BJ (cell line): ENCODE data around the gene OR4E2. TPM values are rescaled to one million over a fixed set of nuclear protein-coding genes. Genes with fewer than 3 reads are reported as not detected.
"Not testable (repeated sequence)": the region's sequence is repeated elsewhere in the genome, so short reads cannot be mapped to it uniquely, and the experiment has no call there.

Source experiments
- CTCF ChIA-PET: fragments of 350-600 bp; formaldehyde crosslinking; extraction: SDS; loops from one replicate; lab custom pipeline; 2021; ENCODE audit warnings: antibody characterized with exemption, inconsistent platforms; lab: Yijun Ruan, JAX
- POLR2A ChIA-PET: fragments of 300-600 bp; sonication (Branson Sonifier 250); formaldehyde crosslinking; extraction: SDS; loops from one replicate; lab custom pipeline; 2021; ENCODE audit warnings: antibody characterized with exemption; lab: Charles Lee
- DNase-seq: peaks from one replicate; pipeline ENCODE4 v3.0.0-alpha.2; 2011; ENCODE audit warnings: low read depth
- H3K27me3 ChIP-seq: 2 replicates; pipeline ENCODE4 v1.6.0; 2011; ENCODE audit warnings: low read length; ENCODE audit not compliant: control insufficient read depth, insufficient read depth
- H3K36me3 ChIP-seq: 2 replicates; pipeline ENCODE4 v1.5.1; 2011; ENCODE audit warnings: low read length; ENCODE audit not compliant: control insufficient read depth, insufficient read depth
- H3K4me3 ChIP-seq: 2 replicates; pipeline ENCODE4 v1.5.1; 2011; ENCODE audit warnings: low read depth, mild to moderate bottlenecking, control low read depth, low read length
- polyA minus RNA-seq: library from RNA; depleted of rRNA, polyadenylated mRNA; stranded (reverse); fragments of >200 nt; gene quantifications from 2 replicates; pipeline ENCODE4 v1.2.3, GENCODE V29; 2011; rRNA and poly(A)+ RNA removed
- polyA plus RNA-seq: library from polyadenylated mRNA; depleted of rRNA; stranded (reverse); fragments of >200 nt; gene quantifications from 2 replicates; pipeline ENCODE4 v1.2.3, GENCODE V29; 2011; rRNA removed
- TF ChIP-seq, protein P1 (sequence below): IDR thresholded peaks from 2 replicates; pipeline ENCODE4 v1.5.1; 2011; ENCODE audit warnings: low read depth, mild to moderate bottlenecking, control low read depth, inconsistent platforms, low read length, moderate library complexity; ENCODE audit not compliant: insufficient read depth

OR4E2 gene, protein sequence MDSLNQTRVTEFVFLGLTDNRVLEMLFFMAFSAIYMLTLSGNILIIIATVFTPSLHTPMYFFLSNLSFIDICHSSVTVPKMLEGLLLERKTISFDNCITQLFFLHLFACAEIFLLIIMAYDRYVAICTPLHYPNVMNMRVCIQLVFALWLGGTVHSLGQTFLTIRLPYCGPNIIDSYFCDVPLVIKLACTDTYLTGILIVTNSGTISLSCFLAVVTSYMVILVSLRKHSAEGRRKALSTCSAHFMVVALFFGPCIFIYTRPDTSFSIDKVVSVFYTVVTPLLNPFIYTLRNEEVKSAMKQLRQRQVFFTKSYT
- polyA plus RNA-seq (not detected in 2 replicates), polyA minus RNA-seq (not detected in 2 replicates)

GRCh38 chr14:21653331-21653885 is at the start of gene OR4E2:
Gene OR4E2, plus strand, starts transcription at chr14:21653835. Its CDS starts 11,248 bp downstream, at chr14:21665083.
- Histone ChIP-seq H3K4me3 (no peak within 1 kb of the TSS), H3K27me3 (no peaks in the 10 kb centered on the region), H3K36me3 (no peaks in the 10 kb centered on the region)
- ChIA-PET CTCF (no interaction called here), POLR2A (no interaction called here)
- DNase-seq, result no peak
- TF ChIP-seq, protein P1, sequence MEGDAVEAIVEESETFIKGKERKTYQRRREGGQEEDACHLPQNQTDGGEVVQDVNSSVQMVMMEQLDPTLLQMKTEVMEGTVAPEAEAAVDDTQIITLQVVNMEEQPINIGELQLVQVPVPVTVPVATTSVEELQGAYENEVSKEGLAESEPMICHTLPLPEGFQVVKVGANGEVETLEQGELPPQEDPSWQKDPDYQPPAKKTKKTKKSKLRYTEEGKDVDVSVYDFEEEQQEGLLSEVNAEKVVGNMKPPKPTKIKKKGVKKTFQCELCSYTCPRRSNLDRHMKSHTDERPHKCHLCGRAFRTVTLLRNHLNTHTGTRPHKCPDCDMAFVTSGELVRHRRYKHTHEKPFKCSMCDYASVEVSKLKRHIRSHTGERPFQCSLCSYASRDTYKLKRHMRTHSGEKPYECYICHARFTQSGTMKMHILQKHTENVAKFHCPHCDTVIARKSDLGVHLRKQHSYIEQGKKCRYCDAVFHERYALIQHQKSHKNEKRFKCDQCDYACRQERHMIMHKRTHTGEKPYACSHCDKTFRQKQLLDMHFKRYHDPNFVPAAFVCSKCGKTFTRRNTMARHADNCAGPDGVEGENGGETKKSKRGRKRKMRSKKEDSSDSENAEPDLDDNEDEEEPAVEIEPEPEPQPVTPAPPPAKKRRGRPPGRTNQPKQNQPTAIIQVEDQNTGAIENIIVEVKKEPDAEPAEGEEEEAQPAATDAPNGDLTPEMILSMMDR, result no peak

- H3K27me3 ChIP-seq, result no peaks in the 10 kb centered on the region
- no peaks in the 10 kb centered on the region for H3K36me3 ChIP-seq
- H3K4me3 ChIP-seq, result no peak overlapping the region
- ChIA-PET CTCF (no interaction called here), POLR2A (no interaction called here)
- no peak for DNase-seq
- TF ChIP-seq, protein P1, result no peak
Measured at GRCh38 chr14:21612324-21612723, 41.3 kb upstream of the OR4E2 start.

DNA sequence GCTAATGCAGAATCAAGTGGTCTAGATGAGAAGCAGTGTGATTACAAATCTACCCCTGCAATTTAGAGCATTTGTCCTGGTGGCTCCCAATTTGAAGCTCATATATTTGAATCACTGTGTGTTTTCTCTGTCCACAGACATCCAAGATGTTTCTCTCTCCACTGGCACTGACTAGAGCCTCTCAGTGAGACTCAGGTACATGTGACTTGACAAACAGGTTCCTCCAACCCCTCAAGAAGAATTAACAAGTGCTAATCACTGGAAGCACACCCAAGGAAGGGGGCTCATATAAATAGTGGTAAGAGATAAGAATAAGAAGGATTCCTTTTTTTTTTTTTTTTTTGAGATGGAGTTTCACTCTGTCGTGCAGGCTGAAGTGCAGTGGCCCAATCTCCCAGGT is 39.4 kb upstream of the OR4E2 start:
- CTCF ChIA-PET, result no interaction called here
- Histone ChIP-seq H3K4me3 (no peak overlapping the region), H3K36me3 (no peaks in the 10 kb centered on the region), H3K27me3 (no peaks in the 10 kb centered on the region)
- DNase-seq, result no peak
- POLR2A ChIA-PET, result no interaction called here
- TF ChIP-seq, protein P1, result no peak

GRCh38 chr14:21617614-21618013 is 36.0 kb upstream of the OR4E2 start:
- ChIA-PET POLR2A (no interaction called here), CTCF (interaction anchor here (0.9 to 1.2 kb wide), 2 partner anchors 8 to 13 kb away, joined by 3 read pairs; no protein-coding TSS in a partner anchor)
- TF ChIP-seq, protein P1, result no peak
- no peaks in the 10 kb centered on the region for H3K27me3 ChIP-seq
- H3K36me3 ChIP-seq, result no peaks in the 10 kb centered on the region
- H3K4me3 ChIP-seq, result no peak overlapping the region
- no peak for DNase-seq

- TF ChIP-seq, protein P1, result no peak
- no peaks in the 10 kb centered on the region for H3K27me3 ChIP-seq
- DNase-seq, result no peak
- no peaks in the 10 kb centered on the region for H3K36me3 ChIP-seq
- H3K4me3 ChIP-seq, result no peak overlapping the region
- ChIA-PET CTCF (no interaction called here), POLR2A (no interaction called here)
Measured at GRCh38 chr14:21626491-21627230, 27.0 kb upstream of the OR4E2 start.

DNA sequence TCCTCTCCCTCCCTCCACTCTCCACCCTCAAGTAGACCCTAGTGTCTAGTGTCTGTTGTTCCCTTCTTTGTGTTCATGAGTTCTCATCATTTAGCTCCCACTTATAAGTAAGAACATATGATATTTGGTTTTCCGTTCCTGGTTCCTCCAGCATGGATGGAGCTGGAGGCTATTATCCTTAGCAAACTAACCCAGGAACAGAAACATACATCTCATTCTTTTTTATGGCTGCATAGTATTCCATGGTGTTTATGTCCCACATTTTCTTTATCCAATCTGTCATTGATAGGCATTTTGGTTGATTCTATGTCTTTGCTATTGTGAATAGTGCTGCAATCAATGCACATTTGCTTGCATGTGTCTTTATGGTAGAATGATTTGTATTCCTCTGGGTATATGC is 23.1 kb upstream of the OR4E2 start:
- H3K27me3 ChIP-seq, H3K4me3 ChIP-seq, H3K36me3 ChIP-seq, POLR2A ChIA-PET, DNase-seq: not testable (repeated sequence)
- CTCF ChIA-PET, result interaction anchor here (1.2 kb wide), 1 partner anchor 13 kb away, joined by 3 read pairs; no protein-coding TSS in a partner anchor
